ENCODE data around the gene PAX7. TPM values are rescaled to one million over a fixed set of nuclear protein-coding genes. Genes with fewer than 3 reads are reported as not detected.

Gene PAX7
- total RNA-seq, 2 experiments from 2014 or later = not detected

DNA sequence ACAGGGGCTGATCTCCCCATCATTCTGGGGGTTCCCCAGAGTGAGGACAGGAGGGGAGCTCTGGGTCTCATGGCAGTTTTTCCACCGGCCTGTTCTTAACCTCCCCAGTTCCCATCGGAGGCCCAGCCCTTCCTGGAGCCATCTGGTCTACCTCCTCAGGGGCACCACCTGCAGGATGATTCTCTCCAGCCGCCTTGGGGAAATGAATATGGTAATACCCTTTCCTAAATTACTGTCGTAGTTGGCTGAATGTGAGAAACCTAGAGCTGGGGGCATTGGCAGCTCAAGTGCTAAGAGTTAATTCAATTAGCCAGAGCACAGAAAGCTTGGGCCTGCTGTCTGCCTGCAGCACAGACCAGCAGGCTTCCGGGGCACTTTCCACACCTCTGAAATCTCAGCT, 163.9 kb downstream of the PAX7 start:
- CTCF ChIA-PET = no interaction called here

GRCh38 chr1:18795002-18795689, 164.5 kb downstream of the PAX7 start:
- H3K27ac Mint-ChIP-seq = no peak overlapping the region
- DNase-seq = no peak
- CTCF ChIA-PET = no interaction called here
- POLR2A ChIA-PET = no interaction called here
- H3K4me1 Mint-ChIP-seq = no peaks in the 10 kb centered on the region
- H3K36me3 Mint-ChIP-seq (ENCODE audit: low read depth) = no peaks in the 10 kb centered on the region
- H3K4me3 Mint-ChIP-seq = no peak overlapping the region
- peaks cover 7% of the 10 kb centered on the region for H3K27me3 Mint-ChIP-seq
- H3K9me3 Mint-ChIP-seq = no peaks in the 10 kb centered on the region

More for the DNA sequence above, 163.9 kb downstream of the PAX7 start:
- no peaks in the 10 kb centered on the region for H3K9me3 Mint-ChIP-seq
- H3K27me3 Mint-ChIP-seq = peaks cover 10% of the 10 kb centered on the region
- no peaks in the 10 kb centered on the region for H3K4me1 Mint-ChIP-seq
- no peaks in the 10 kb centered on the region for H3K36me3 Mint-ChIP-seq (ENCODE audit: low read depth)
- no peak for DNase-seq
- H3K4me3 Mint-ChIP-seq = no peak overlapping the region
- H3K27ac Mint-ChIP-seq = no peak overlapping the region
- POLR2A ChIA-PET = no interaction called here

- Mint-ChIP-seq H3K4me3 (no peak overlapping the region), H3K27me3 (peaks cover 3% of the 10 kb centered on the region), H3K36me3 (ENCODE audit: low read depth) (no peaks in the 10 kb centered on the region), H3K27ac (no peak overlapping the region), H3K4me1 (no peaks in the 10 kb centered on the region), H3K9me3 (no peaks in the 10 kb centered on the region)
- CTCF ChIA-PET = no interaction called here
- POLR2A ChIA-PET = no interaction called here
- no peak for DNase-seq
Observed at GRCh38 chr1:18796950-18797349, 166.3 kb downstream of the PAX7 start.

Other genes starting within 250 kb of the PAX7 start
- not detected for gene KLHDC7A, start 149.9 kb upstream of the PAX7 start, total RNA-seq
- gene TAS1R2, start 228.8 kb downstream of the PAX7 start, total RNA-seq = not detected